NCI-H446 (cell line): ENCODE measurements around the gene COMMD9.

Source experiments
- DNase-seq, 2 experiments: peaks; one replicate each; lab custom pipeline; 2025; lab: John Stamatoyannopoulos, UW

COMMD9 gene

DNA sequence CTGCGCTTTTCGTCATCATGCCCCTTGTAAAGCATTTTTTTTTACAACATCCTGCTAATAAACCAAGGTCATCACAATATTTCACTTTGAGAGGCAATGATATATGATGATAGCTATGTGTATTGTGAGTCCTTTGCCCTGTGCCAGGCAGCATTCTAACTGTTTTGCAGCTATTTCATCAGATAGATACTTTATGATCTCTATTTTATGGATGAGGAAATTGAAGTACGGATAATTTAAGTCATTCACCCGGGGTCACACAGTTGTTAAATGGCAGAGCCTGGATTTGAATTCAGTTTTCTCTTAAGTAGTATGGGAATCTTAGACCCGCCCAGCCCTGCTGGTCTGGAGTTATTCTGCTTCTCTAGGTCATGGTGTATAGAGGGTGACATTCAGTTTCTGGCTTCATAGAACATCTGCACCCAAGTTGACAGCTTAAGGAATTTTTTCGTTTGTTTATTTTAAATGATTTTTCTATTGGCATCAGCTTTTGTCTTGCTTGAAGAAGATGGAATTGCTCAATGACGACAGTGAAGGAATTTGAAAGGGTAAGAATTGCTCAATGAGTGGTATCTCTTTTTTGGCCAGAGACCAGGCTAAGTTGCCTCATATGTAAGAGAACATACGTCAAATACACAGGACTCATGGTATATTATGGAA is 7.8 kb upstream of the COMMD9 start:
- DNase-seq = no peak

- no peak for DNase-seq
Measured at GRCh38 chr11:36295926-36296325, 6.7 kb upstream of the COMMD9 start, which contains the start of gene PRR5L. Gene PRR5L (plus strand): TSS chr11:36296288. CDS start chr11:36401122, 104,834 bp downstream.

DNA sequence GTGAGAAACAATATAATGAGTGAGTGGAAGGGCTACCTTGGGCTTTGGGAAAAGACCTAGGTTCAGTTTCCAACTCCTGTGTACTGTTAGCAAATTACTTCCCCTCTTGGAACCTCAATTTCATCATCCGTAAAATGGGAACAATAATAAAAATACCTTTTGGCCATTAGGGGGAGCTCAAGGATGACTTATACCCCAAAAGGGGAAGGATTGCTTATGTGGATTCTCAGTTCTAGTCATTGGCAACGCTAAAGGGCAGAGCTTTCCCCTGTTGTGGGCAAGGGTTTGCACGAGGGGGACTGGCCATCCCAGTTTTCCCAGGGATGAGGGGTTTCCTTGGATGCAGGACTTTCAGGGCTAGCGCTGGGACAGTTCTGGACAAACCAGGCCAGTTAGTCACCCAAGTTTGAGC is 3.1 kb upstream of the COMMD9 start:
- peak in 1 of 2 experiments; percentile 63 for DNase-seq

- no peak for DNase-seq
Measured at GRCh38 chr11:36288442-36289225, 590 bp downstream of the COMMD9 start.

GRCh38 chr11:36282926-36283325 is 6.3 kb downstream of the COMMD9 start:
- DNase-seq = no peak

- no peak for DNase-seq
Measured at GRCh38 chr11:36281850-36282249, 7.4 kb downstream of the COMMD9 start.

- no peak for DNase-seq
Measured at GRCh38 chr11:36280531-36280930, 8.7 kb downstream of the COMMD9 start.

- no peak for DNase-seq
Measured at GRCh38 chr11:36278531-36279282, 10.5 kb downstream of the COMMD9 start.

DNA sequence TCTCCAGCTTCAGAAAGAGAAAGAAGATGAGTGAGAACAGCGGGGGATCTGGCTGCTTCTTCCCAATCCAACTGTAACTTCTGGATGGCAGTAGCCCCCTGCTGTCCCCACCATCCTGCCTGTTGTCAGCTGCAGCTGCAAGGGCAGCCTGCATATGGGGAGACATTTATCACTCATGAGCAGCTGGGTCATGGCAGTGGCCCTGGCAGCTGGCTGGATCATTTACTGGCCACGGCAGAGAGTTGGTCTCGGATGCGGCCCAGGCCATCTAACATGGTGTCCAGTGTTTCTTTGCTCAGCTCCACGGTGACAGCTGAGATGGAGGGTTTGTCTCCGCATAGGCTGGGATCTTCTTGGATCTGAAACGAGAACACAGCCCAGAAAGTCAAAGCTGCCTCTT is 14.8 kb downstream of the COMMD9 start:
- DNase-seq = no peak

DNA sequence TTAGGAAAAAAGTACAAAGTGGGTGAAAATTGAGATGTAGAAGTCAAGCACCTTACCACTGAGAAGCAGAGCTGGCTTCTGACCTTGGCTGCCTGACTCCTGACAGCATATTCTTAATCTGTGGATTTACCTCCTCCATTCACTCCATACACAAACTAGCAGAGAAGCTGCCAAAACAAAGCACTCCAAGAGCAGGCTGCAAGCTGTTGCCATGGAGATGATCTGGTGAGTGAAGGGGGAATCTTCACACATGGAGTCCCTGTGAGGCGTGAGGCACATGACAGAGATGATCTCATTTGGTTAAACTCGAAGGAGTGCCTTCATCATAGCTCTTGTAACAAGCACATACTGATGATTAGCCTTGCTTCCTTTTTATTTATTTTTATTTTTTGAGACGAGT is 16.1 kb downstream of the COMMD9 start:
- DNase-seq = peak; percentile 58 to 68

DNA sequence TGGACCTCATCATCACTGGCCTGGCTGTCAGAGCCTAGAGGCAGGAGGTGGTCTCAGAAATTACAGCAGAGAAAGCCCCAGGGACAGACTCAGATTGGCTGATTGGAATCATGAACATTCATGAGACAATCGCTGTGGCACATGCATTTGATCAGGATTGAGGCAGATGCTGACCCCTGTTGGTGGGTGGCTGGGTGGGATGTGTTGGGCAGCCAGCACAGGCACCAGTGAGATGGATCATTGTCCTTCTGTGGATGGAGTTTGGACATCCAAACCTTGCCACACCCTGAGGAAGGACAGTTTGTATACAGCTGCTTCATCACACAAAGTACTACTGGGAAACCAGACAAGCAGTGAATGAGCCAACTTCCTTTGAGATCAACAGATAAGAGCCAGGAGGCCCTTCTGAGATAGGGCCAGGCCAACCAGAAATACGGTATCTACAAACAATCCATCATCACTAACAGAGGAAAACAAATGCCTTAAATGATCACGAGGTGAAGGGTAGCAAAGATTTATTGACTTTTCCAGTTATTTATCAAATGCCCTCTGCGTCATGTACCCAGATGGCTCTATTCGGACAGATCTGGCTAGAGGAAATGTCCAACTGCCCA is 17.3 kb downstream of the COMMD9 start:
- no peak for DNase-seq

- no peak for DNase-seq
Measured at GRCh38 chr11:36270701-36271100, 18.5 kb downstream of the COMMD9 start.

- DNase-seq = no peak
Measured at GRCh38 chr11:36268337-36268985, 20.8 kb downstream of the COMMD9 start.

- DNase-seq = no peak
Measured at GRCh38 chr11:36266767-36267166, 22.5 kb downstream of the COMMD9 start.

DNA sequence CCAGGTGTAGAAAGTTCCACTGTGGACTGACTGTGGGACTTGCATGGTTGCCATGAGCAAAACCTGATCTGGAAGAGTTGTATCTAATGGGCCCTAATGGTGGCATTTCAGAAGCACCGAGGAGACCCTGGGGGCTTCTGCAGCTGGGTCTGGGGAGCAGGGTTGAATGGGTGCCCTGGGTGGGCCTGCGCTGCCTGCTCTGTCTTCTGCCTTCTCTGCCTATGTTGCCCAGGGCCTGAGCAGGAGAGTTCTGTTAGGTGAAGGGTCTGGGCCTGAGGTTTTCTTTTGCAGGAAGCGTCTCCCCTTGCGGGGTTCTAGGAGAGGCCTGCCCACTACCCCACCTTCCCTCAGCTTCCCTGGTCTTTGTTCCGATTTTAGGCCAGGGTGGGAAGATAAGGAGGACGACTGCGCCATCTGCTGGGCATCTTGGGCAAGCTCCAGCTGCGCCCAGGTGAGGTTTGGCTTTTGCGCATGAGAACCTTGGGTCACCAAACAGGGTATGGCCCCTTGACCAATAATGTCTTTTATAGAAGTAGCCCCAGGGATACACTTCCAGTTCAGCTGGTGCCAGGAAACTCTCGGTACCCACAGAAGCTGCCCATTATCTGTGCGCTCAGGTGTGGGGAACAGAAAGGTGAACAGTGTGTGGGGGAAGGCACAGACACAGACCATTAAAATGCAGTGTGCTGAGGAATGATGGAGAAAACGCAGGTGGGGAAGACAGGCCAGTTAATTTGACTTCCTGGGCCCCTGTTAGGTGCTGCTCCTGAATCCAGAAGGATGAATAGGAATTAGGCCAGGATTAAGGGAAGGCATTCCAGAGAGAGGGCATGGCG is 23.2 kb downstream of the COMMD9 start:
- DNase-seq = peak; percentile 23 to 39

DNA sequence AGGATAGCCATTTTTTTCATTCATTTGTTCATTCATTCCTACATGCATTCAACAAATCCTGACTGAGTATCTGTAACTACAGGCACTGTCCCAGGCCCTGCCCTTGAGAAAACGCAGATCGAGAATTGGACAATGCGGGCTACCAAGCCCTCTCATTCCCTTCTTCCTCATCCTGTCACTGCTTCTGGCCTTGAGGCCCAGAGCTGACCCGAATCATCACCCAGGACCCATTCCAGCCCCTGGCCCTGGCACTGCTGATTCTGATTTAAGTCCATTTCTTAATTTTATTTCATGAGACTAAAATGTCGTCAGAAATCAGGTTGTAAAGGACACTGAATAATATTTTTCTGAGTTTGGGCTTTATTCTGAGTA is 24.3 kb downstream of the COMMD9 start:
- DNase-seq = no peak

DNA sequence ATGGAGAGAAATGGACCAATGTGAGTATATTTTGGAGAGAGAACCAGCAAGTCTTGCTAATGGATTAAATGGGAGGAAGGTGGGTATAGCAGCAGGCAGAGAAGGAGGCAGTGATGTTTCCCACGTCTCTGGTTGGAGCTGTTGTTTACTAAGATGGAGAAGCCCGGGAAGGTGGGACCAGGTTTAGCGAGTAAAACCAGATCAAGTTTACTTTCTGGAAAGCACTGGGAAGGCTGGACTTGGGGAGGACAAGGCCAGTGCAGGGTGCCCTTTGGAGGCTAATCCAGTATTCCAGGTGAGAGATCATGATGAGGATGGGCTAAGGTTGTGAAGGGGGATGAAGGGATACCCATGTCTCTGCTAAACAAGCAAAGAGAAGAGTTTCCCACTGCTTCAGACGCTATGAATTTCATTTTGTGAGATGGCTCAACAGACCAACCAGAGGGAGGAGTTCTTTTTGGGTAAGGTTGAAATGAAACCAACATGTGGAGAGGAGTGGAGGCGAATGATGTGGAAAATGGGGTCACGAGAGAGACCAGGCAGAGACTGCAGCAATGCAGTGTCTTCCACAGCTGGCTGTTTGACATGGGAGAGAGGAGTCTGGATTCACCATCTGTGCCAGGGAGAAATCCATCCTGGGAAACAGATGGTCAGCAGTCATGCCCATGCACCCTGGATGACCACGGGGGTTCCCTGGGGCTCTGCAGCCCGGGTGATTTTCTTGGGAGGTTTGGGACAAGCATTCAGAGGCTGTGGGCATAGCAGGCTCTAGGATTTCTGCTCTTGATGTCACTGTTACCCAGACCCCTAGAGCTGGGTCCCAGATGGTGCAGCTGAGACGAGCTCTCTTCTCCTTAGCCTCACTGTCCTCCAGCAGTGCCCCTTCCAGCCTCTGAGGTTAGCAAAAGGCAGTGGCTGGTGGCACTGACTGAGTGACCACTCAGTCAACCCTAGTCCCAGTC is 24.9 kb downstream of the COMMD9 start:
- DNase-seq = no peak

GRCh38 chr11:36261094-36261493 is 28.1 kb downstream of the COMMD9 start:
- no peak for DNase-seq

- peak; percentile 63 to 85 for DNase-seq
Measured at GRCh38 chr11:36258730-36259360, 30.4 kb downstream of the COMMD9 start.
